ENCODE data around the gene SPN.
A peak's percentile ranks its signal among the peaks of the same experiment; 100 is the strongest.
"Not testable (repeated sequence)": the region's sequence is repeated elsewhere in the genome, so short reads cannot be mapped to it uniquely, and the experiment has no call there.

SPN gene

GRCh38 chr16:29646947-29647346 is 16.1 kb upstream of the SPN start:
- DNase-seq (ENCODE audit: low spot score): no peak

DNA sequence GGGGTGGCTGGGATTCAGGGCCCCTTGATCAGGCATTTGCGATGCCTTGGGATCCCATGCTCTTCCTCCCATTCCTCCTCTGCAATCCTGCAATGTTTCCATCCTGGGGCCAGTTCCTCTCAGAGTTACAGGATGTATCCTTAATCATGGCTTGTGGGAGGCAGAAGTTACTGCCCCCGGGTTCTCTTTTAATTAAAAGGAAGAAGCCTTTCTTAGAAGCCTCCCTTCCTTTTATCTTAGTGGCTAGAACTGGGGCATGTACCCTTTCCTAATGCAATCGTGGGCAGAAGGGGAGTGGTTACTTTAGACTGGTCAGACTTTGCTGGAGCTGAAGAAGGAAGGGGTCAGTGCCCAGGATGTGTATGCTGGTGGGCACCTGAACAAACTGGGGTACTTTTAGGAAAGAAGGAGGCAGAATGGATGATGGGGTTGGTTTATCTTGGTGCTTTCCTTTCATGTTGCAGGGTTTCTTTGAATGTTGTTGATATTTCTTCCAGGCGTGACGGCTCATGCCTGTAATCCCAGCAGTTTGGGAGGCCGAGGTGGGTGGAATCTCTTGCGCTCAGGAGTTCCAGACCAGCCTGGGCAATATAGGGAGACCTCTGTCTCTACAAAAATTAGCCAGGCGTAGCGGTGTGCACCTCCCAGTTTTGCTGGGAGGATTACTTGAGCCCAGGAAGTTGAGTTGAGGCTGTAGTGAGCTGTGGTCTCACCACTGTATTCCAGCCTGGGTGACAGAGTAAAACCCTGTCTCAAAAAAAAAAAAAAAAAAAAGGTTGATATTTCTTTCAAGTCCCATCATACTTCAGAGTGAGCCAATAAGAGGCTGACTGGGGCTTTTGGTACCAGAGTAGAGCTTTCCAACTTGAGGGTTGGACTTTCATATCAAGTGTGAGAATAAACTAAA is 13.2 kb upstream of the SPN start:
- no peak for DNase-seq (ENCODE audit: low spot score)

GRCh38 chr16:29650771-29651170 is 12.3 kb upstream of the SPN start:
- DNase-seq (ENCODE audit: low spot score): no peak

- DNase-seq (ENCODE audit: low spot score): no peak
Measured at GRCh38 chr16:29651774-29652349, 11.2 kb upstream of the SPN start.

DNA sequence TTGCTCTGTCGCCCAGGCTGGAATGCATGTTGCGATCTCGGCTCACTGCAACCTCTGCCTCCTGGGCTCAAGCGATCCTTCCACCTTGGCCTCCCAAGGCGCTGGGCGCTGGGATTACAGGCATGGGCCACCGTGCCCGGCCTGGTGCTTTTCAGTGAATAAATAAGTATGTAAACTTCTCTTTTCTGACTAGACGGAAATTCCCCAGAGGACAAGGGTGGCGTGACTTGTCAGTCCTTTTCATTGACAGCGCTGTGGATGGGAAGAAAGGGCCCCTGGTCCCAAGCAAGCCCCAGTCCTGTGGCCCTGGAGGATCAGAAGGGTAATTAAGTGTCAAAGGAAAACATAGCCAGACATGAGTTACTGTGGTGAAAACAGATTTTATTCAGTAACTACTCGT is 9.6 kb upstream of the SPN start:
- no peak for DNase-seq (ENCODE audit: low spot score)

- DNase-seq (ENCODE audit: low spot score): not testable (repeated sequence)
Measured at GRCh38 chr16:29653890-29654289, 9.2 kb upstream of the SPN start.

DNA sequence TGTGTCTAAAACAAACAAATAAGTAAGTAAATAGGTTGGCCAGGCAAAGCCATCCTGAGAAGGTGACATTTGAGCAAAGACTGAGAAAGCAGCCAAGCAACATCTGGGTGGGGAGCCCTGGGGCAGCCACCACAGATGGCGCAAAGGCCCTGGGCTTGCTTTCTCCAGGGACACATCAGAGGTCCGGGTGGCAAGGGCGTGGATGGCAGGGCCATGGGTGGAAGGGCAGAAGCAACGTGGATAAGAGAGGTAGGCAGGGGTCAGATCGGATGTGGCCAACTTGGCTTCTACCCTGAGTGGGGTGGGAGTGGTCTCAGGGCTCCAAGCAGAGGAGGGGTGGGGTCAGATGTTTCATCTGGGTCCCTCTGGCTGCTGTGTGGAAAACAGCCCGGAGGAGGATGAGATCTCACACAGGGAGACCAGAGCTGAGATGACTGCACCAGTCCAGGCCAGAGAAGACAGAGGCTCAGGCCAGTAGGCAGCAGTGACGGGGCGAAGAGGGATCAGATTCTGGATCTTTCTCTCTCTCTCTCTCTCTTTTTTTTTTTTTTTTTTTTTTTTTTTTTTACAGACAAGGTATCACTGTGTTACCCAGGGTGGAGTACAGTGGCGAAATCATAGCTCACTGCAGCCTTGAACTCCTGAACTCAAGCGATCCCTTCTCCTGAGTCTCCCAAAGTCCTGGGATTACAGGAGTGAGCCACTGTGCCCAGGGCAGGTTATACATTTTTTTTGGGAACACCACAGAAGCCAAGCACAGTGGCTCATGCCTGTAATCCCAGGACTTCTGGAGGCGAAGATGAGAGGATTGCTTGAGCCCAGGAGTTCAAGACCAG is 6.1 kb upstream of the SPN start:
- DNase-seq (ENCODE audit: low spot score): no peak

DNA sequence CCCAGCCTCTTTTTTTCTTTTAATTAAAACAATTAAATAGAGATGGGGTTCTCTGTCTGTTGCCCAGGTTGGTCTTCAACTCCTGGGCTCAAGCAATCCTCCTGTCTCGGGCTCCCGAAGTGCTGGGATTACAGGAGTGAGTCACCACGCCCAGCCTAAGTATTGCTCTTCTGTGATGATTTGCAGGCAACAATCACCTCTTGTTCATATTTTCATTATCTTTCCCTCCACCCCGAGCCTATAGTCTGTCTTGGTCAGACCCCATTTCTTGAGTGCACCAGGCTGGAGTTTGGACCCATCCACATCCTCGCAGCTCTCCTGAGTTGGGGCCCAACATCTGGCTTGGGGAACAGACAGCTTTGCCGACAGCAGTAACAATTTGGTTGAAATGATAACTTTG is 4.3 kb upstream of the SPN start:
- DNase-seq (ENCODE audit: low spot score): no peak

DNA sequence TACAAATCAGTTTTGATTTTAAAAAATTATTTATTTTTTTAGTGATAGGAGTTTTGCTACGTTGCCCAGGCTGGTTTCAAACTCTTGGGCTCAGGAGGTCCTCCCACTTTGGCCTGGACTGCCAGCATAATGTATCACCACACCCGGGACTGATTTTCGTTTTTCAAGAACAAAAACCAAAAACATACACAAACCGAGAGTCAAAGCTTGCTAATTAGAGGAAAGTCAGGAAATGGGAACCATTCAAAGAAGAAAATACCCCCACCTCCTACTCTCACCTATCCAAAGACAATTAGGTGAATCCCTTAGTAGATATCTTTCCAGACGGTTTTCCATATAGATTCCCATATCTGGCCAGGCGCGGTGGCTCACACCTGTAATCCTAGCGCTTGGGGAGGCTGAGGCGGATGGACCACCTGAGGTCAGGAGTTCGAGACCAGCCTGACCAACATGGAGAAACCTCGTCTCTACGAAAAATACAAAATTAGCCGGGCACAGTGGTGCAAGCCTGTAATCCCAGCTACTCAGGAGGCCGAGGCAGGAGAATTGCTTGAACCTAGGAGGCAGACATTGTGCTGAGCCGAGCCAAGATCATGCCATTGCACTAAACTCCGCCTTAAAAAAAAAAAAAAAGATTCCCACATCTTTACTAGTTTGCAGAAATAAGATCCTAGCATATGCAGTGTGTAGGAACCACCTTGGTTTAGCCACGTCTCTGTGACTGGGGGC is 883 bp upstream of the SPN start:
- DNase-seq (ENCODE audit: low spot score): no peak

DNA sequence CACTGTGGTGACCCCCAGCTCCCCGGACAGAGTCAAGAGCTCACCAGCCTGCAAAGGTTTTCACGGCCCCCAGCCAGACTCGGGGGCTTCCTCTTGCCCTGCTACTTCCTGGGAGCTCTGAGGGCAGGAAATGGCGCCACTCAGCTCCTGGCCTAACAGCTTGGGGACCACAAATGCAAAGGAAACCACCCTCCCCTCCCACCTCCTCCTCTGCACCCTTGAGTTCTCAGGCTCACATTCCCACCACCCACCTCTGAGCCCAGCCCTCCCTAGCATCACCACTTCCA is 375 bp upstream of the SPN start:
- no peak for DNase-seq (ENCODE audit: low spot score)

DNA sequence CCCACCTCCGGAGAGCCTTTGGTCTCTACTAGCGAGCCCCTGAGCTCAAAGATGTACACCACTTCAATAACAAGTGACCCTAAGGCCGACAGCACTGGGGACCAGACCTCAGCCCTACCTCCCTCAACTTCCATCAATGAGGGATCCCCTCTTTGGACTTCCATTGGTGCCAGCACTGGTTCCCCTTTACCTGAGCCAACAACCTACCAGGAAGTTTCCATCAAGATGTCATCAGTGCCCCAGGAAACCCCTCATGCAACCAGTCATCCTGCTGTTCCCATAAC is 702 bp downstream of the SPN start:
- DNase-seq (ENCODE audit: low spot score): no peak

- no peak for DNase-seq (ENCODE audit: low spot score)
Measured at GRCh38 chr16:29664091-29664921, 1.3 kb downstream of the SPN start.

GRCh38 chr16:29665294-29666077 is 2.4 kb downstream of the SPN start:
- DNase-seq (ENCODE audit: low spot score): no peak

- DNase-seq (ENCODE audit: low spot score): not testable (repeated sequence)
Measured at GRCh38 chr16:29667322-29667610, 4.2 kb downstream of the SPN start.

- no peak for DNase-seq (ENCODE audit: low spot score)
Measured at GRCh38 chr16:29667755-29668154, 4.7 kb downstream of the SPN start.

DNA sequence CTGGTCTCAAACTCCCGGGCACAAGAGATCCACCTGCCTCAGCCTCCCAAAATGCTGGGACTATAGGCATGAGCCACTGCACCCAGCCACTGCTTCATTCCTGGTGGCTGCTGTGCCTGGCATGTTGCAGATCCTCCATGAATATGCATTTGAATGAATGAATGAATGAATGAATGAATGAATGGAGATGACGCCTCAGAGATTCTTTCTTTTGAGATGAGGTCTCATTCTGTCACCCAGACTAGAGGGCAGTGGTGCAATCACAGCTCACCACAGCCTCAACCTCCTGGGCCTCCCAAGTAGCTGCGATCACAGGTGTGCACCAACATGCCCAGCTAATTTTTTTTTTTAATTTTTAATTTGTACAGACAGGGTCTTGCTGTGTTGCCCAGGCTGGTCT is 5.2 kb downstream of the SPN start:
- DNase-seq (ENCODE audit: low spot score): no peak

- no peak for DNase-seq (ENCODE audit: low spot score)
Measured at GRCh38 chr16:29673501-29673900, 10.5 kb downstream of the SPN start.

DNA sequence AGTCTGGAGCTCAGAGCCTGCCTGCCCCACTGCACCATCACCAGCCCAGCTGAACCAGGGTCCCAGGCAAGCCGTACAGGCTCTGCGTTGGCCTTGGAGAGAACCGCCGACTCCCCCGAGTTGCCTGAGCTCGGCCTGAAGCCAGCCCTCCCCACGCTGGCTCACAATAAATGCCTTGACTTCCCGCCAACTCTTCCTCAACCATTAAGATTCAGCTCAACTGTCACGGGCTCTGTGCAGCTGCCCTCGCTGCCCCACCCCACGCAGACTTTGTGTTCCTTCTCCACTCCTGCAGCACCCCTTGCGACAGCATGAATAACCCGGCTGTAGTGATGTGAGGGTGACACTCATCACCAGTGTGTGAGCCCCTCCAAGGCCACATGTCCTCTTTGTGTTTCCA is 11.1 kb downstream of the SPN start:
- DNase-seq (ENCODE audit: low spot score): no peak

- peak; percentile 31 for DNase-seq (ENCODE audit: low spot score)
Measured at GRCh38 chr16:29675811-29676643, 13.0 kb downstream of the SPN start.
